ENCODE results near the gene LYZL4. TPM values are rescaled to one million over a fixed set of nuclear protein-coding genes. Genes with fewer than 3 reads are reported as not detected.

LYZL4 gene
- polyA plus RNA-seq, 1 donor from 2014 or later = not detected

GRCh38 chr3:42438758-42439157 lies 28.3 kb upstream of the LYZL4 start:
- TF ChIP-seq MXI1 (conservative IDR thresholded peaks at IDR 0.05; ENCODE audit: poor library complexity, severe bottlenecking) = no peak
- TF ChIP-seq EP300 (conservative IDR thresholded peaks at IDR 0.05; ENCODE audit: poor library complexity, severe bottlenecking) = no peak
- TF ChIP-seq TAF1 (IDR thresholded peaks at IDR 0.05; ENCODE audit: low read depth) = no peak
- no peak for TF ChIP-seq CTCF (IDR thresholded peaks at IDR 0.05; ENCODE audit: poor library complexity, severe bottlenecking)
- TF ChIP-seq SMC3 (conservative IDR thresholded peaks at IDR 0.05; ENCODE audit: poor library complexity) = no peak
- no peak for TF ChIP-seq EZH2 (IDR thresholded peaks at IDR 0.05; ENCODE audit: borderline replicate concordance, insufficient read depth, low read length, poor library complexity, severe bottlenecking)
- TF ChIP-seq REST (IDR thresholded peaks at IDR 0.05; ENCODE audit: borderline replicate concordance) = no peak
- no peak for TF ChIP-seq POLR2AphosphoS5 (IDR thresholded peaks at IDR 0.05)
- no peak for TF ChIP-seq RAD21 (conservative IDR thresholded peaks at IDR 0.05)
- no peak overlapping the region for H2AFZ ChIP-seq (ENCODE audit: low read depth, low read length)

GRCh38 chr3:42438193-42438592 lies 27.8 kb upstream of the LYZL4 start:
- Histone ChIP-seq H3K9me3 (ENCODE audit: low read length) (no peaks in the 10 kb centered on the region), H3K4me2 (ENCODE audit: low read length) (no peak overlapping the region), H3K27ac (ENCODE audit: low read length) (no peak overlapping the region), H3K27me3 (ENCODE audit: insufficient read depth, low read depth, low read length) (no peaks in the 10 kb centered on the region), H3K4me3 (ENCODE audit: low read length) (no peak overlapping the region), H3K9me2 (ENCODE audit: insufficient read depth, low read length) (no peaks in the 10 kb centered on the region), H4K20me1 (ENCODE audit: insufficient read depth) (no peaks in the 10 kb centered on the region), H3K79me2 (replicated peaks; ENCODE audit: insufficient read depth, low read length) (no peaks in the 10 kb centered on the region), H3K36me3 (ENCODE audit: insufficient read depth, low read length) (no peaks in the 10 kb centered on the region), H2AFZ (ENCODE audit: low read depth, low read length) (no peak overlapping the region), H3F3A (ENCODE audit: insufficient read depth, low read length, poor library complexity, severe bottlenecking) (no peaks in the 10 kb centered on the region), H3K9ac (ENCODE audit: low read length) (no peak overlapping the region)
- TF ChIP-seq CTCF (IDR thresholded peaks at IDR 0.05; ENCODE audit: poor library complexity, severe bottlenecking) = no peak

More at GRCh38 chr3:42438758-42439157, 28.3 kb upstream of the LYZL4 start:
- no peak overlapping the region for H3K4me3 ChIP-seq (ENCODE audit: low read length)
- H3K36me3 ChIP-seq (ENCODE audit: insufficient read depth, low read length) = no peaks in the 10 kb centered on the region
- H3K9me2 ChIP-seq (ENCODE audit: insufficient read depth, low read length) = no peaks in the 10 kb centered on the region
- H3K27me3 ChIP-seq (ENCODE audit: insufficient read depth, low read depth, low read length) = no peaks in the 10 kb centered on the region
- H3F3A ChIP-seq (ENCODE audit: insufficient read depth, low read length, poor library complexity, severe bottlenecking) = no peaks in the 10 kb centered on the region
- no peaks in the 10 kb centered on the region for H3K79me2 ChIP-seq (replicated peaks; ENCODE audit: insufficient read depth, low read length)
- H3K4me2 ChIP-seq (ENCODE audit: low read length) = no peak overlapping the region
- H3K9ac ChIP-seq (ENCODE audit: low read length) = no peak overlapping the region
- no peaks in the 10 kb centered on the region for H3K9me3 ChIP-seq (ENCODE audit: low read length)
- no peak overlapping the region for H3K27ac ChIP-seq (ENCODE audit: low read length)
- no peaks in the 10 kb centered on the region for H4K20me1 ChIP-seq (ENCODE audit: insufficient read depth)
